ENCODE measurements around the gene PDE8B.

GRCh38 chr5:77175231-77175630 lies 35.2 kb upstream of the PDE8B start:
- TF ChIP-seq POLR2AphosphoS5 (IDR thresholded peaks at IDR 0.05; ENCODE audit: borderline replicate concordance, low read depth, low read length) (no peak), EZH2 (IDR thresholded peaks at IDR 0.05) (no peak), FOXP2 (optimal IDR thresholded peaks at IDR 0.05; ENCODE audit: control extremely low read depth, extremely low read length, insufficient read depth) (no peak)

Measured in SK-N-MC (cell line).